Natural killer cell treated with Interleukin-12 subunit alpha and Interleukin-12 subunit beta and Interleukin-15 and Interleukin-18, amount 100 ng/mL, for 72 hours (primary cell): Measurements from ENCODE around the gene BRD1. TPM values are rescaled to one million over a fixed set of nuclear protein-coding genes. Genes with fewer than 3 reads are reported as not detected.

Experiments used
- ATAC-seq, 2 donors: fragments of 150-1000 bp; cut with Tn5 transposase in 1 of 2; sonication (Bioruptor Pico), chemical (Tn5 transposase) in 1 of 2; 2 replicates each; pipeline ENCODE4 v1.10.0; 2021
- DNase-seq: peaks from one replicate; pipeline ENCODE4 v3.0.0; 2022; ENCODE audit warnings: low spot score
- H3K27ac Mint-ChIP-seq, 2 donors: 1 replicate in 1 of 2; 2 replicates in 1 of 2; pipeline ENCODE4 v1.8.0; 2022; ENCODE audit warnings: mixed read lengths in 2 of 2, mild to moderate bottlenecking in 1 of 2, moderate library complexity in 1 of 2
- H3K27me3 Mint-ChIP-seq, 2 donors: 1 replicate in 1 of 2; 2 replicates in 1 of 2; pipeline ENCODE4 v1.8.0; 2022; ENCODE audit warnings: mixed read lengths in 2 of 2
- H3K36me3 Mint-ChIP-seq: one replicate; pipeline ENCODE4 v1.8.0; 2022; ENCODE audit warnings: mixed read lengths
- H3K4me1 Mint-ChIP-seq, 2 donors: 1 replicate in 1 of 2; 2 replicates in 1 of 2; pipeline ENCODE4 v1.8.0; 2022; ENCODE audit warnings: low read depth in 2 of 2, mixed read lengths in 2 of 2, mild to moderate bottlenecking in 1 of 2
- H3K4me3 Mint-ChIP-seq: one replicate; pipeline ENCODE4 v1.8.0; 2022; ENCODE audit warnings: mixed read lengths
- H3K9me3 Mint-ChIP-seq: 2 replicates; pipeline ENCODE4 v1.8.0; 2022; ENCODE audit warnings: mixed read lengths
- total RNA-seq, 2 donors: library from RNA; stranded (reverse); gene quantifications; one replicate each; pipeline ENCODE4 v1.2.3, GENCODE V29; 2022

BRD1 gene
- total RNA-seq, 2 donors from 2014 or later, result 31.2 to 59.5 TPM

DNA sequence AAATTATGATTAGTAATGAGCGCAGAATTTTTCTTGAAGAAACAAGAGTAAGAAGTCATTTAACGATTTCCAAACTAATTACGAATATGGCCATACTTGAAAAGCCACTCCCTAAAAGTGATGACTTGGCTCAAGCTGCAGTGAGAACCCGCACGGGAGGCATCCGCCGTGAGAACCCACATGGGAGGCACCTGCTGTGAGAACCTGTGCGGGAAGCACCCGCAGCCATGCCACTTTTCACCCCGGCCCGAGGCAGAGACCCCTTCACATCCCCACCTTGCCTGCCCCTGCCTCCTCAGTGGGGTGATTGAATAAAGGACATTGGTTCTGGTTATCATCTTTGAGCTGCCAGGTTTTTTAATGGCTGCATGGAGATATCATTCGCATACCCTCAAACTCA lies 89.7 kb downstream of the BRD1 start:
- DNase-seq (no peak), ATAC-seq (no peak)
- Mint-ChIP-seq H3K4me3 (no peak overlapping the region), H3K27me3 (peaks cover 39 to 57% of the 10 kb centered on the region in 2 donors), H3K27ac (no peak overlapping the region), H3K9me3 (no peaks in the 10 kb centered on the region), H3K4me1 (peaks cover 0 to 13% of the 10 kb centered on the region in 2 donors), H3K36me3 (peaks cover 3% of the 10 kb centered on the region)

DNA sequence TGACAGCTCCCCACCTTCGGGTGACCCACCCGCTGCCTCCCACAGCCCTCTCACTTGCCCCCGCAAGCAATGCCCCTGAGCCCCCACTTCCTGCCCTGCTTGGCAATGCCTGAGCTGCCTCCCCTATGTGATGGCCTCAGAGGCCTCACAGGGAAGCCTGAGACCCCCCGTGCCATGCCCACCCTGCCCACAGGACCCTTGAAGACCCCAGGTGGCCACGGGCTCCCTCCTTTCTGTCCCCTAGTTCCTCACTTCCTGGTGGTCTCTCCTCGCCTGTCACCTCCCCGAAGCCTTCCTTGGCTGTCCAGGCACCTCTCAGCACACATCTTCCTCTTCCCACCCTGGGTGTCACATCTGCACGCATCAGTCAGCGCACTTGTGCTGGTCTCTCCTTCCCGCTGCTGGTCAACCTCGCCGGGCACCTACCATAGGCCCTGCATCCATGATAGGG lies 90.5 kb downstream of the BRD1 start:
- Mint-ChIP-seq H3K9me3 (no peaks in the 10 kb centered on the region), H3K4me1 (peaks cover 0 to 14% of the 10 kb centered on the region in 2 donors), H3K4me3 (no peak overlapping the region), H3K27ac (no peak overlapping the region), H3K36me3 (peaks cover 6% of the 10 kb centered on the region), H3K27me3 (peaks cover 36 to 52% of the 10 kb centered on the region in 2 donors)
- no peak for ATAC-seq
- DNase-seq, result no peak

DNA sequence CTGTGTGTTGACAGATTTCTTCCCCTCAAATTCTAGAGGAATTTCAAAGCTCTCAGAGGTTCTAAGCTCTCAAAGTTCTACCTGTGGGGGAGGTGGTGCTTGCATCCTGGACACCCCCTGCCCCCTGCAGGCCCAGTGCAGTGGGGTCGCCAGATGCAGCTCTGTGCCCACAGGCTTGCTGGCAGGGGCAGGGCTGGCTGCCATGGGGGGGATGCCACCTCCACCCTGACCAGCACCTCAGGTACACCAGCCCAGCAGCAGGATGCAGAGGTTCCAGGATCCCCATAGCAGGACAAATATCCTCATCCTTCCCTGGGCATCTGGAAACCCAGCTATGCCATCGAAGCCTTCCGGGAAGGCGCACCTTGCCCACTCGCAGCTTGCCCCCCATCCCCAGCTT lies 91.1 kb downstream of the BRD1 start:
- no peak overlapping the region for H3K4me3 Mint-ChIP-seq
- H3K27me3 Mint-ChIP-seq, result peaks cover 35 to 46% of the 10 kb centered on the region in 2 donors
- H3K36me3 Mint-ChIP-seq, result peaks cover 6% of the 10 kb centered on the region

DNA sequence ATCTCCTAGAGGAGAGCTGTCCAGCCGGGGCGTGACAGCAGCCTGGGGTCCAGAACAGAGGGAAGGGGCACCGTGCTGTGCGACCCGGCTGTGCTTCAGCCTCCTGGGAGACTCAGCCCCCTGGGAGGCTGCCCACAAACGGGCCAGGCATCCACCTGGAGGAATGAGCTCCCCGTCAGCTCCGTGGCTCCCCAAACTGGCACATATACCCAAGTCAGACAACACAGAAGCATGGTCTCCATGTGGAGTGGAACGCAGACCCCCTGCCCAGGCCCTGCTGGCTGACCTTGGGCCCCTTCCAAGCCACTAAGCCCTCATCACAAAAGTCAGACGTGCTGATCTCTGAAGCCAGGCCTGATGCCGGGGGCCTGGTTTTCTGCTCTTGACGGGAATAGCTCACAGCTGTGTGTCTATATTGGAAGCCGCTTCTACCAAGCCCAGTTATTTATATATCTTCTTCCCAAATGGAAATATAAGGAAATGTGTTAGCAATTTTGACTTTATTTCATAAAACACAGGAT lies 91.7 kb downstream of the BRD1 start:
- Mint-ChIP-seq H3K27me3 (peaks cover 33 to 44% of the 10 kb centered on the region in 2 donors), H3K9me3 (no peaks in the 10 kb centered on the region), H3K4me3 (no peak overlapping the region), H3K27ac (no peak overlapping the region), H3K4me1 (peaks cover 0 to 14% of the 10 kb centered on the region in 2 donors), H3K36me3 (peaks cover 6% of the 10 kb centered on the region)
- ATAC-seq (no peak), DNase-seq (no peak)

More for the DNA sequence above, 91.1 kb downstream of the BRD1 start:
- no peak overlapping the region for H3K27ac Mint-ChIP-seq
- H3K4me1 Mint-ChIP-seq, result peaks cover 0 to 14% of the 10 kb centered on the region in 2 donors
- H3K9me3 Mint-ChIP-seq, result no peaks in the 10 kb centered on the region
- ATAC-seq (no peak), DNase-seq (no peak)

DNA sequence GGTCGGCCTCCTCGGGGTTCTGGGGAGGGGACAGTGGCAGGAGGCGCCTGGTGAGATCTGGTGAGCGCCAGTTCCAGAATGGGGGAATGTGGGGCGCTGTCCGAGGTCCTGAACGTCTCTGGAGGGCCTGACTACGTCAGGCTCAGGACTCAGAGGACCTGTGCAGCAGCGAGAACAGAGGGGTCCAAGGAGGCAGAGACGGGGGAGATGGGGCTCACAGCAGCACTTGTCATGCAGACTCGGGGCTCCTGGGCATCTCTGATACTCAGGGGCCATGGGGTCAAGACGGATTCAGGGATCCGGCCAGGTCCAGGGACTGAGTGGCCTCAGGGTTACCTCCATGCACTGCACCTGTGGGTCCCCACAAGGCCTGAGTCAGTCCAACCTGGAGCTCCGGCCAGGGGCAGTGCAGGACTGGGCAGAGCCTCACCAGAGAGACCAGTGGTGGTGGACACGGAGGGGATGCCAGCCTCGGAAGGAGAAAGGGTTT lies 92.2 kb downstream of the BRD1 start:
- Mint-ChIP-seq H3K27ac (no peak overlapping the region), H3K36me3 (peaks cover 6% of the 10 kb centered on the region), H3K4me1 (peaks cover 0 to 14% of the 10 kb centered on the region in 2 donors), H3K27me3 (peaks cover 33 to 46% of the 10 kb centered on the region in 2 donors), H3K4me3 (no peak overlapping the region), H3K9me3 (no peaks in the 10 kb centered on the region)
- DNase-seq (no peak), ATAC-seq (no peak)

DNA sequence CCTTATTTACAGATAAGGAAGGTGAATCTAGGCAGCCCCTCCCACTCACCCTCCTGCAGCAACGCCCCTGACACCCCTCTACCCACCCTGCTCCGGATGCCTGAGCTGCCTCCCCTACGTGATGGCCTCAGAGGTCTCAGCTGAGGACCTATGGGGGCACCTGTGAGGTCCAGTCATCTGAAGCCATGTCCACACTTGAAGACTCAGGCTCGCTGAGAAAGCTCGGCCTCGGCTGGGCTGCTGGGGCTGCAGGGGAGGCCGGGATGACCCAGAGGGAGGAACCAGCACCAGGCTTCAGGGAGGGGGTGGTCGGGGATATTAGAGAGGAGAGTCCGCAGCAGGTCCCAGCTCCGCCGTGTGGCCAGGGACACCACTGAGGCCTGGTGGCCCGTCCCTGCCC lies 92.8 kb downstream of the BRD1 start:
- H3K4me3 Mint-ChIP-seq, result no peak overlapping the region
- H3K27me3 Mint-ChIP-seq, result peaks cover 34 to 48% of the 10 kb centered on the region in 2 donors

DNA sequence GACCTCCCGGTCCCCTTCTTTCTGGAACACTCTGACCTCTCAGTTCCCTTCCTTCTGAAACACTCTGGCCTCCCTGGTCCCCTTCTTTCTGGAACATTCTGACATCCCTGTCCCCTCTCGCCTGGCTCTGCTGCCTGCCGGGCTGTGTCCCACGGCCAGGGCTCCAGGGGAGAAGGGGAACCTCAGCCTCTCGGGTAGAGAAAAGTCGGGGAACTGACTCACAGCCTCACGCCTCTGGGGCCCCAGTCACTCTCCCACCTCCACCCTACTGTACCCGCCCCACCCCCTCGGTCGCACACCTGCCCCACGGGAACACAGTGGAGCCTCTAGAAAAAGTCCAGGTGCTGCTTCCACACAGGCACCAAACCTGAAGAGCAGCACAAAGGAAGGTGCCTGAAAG lies 93.3 kb downstream of the BRD1 start:
- H3K27ac Mint-ChIP-seq, result no peak overlapping the region
- no peak overlapping the region for H3K4me3 Mint-ChIP-seq
- peaks cover 0 to 14% of the 10 kb centered on the region in 2 donors for H3K4me1 Mint-ChIP-seq
- peaks cover 6% of the 10 kb centered on the region for H3K36me3 Mint-ChIP-seq
- ATAC-seq (no peak), DNase-seq (no peak)
- H3K9me3 Mint-ChIP-seq, result no peaks in the 10 kb centered on the region
- peaks cover 32 to 43% of the 10 kb centered on the region in 2 donors for H3K27me3 Mint-ChIP-seq

More for the DNA sequence above, 92.8 kb downstream of the BRD1 start:
- Mint-ChIP-seq H3K27ac (no peak overlapping the region), H3K36me3 (peaks cover 6% of the 10 kb centered on the region), H3K4me1 (peaks cover 0 to 14% of the 10 kb centered on the region in 2 donors), H3K9me3 (no peaks in the 10 kb centered on the region)
- no peak for DNase-seq
- ATAC-seq, result no peak

DNA sequence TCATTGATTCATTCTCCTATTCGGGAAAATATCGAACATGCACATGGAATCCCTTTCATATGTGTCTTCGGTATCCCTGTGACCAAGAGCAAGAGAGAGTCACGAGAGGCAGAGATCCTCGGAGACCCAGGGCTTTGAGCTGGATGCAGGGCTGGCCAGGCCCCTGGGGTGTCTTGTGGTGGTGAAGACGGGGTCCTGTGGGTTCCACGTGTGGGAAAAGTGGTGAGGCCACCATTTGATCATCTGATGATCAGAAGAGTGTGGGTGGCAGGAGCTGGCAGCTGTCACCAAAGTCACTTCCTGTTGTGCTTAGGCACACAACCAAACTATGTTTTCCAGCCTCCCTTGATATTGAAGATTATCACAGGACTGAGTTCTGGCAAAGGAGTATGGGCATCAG lies 94.0 kb downstream of the BRD1 start:
- Mint-ChIP-seq H3K4me1 (peaks cover 0 to 14% of the 10 kb centered on the region in 2 donors), H3K4me3 (no peak overlapping the region), H3K36me3 (peaks cover 6% of the 10 kb centered on the region), H3K9me3 (no peaks in the 10 kb centered on the region), H3K27me3 (peaks cover 33 to 39% of the 10 kb centered on the region in 2 donors), H3K27ac (no peak overlapping the region)
- no peak for DNase-seq
- no peak for ATAC-seq

DNA sequence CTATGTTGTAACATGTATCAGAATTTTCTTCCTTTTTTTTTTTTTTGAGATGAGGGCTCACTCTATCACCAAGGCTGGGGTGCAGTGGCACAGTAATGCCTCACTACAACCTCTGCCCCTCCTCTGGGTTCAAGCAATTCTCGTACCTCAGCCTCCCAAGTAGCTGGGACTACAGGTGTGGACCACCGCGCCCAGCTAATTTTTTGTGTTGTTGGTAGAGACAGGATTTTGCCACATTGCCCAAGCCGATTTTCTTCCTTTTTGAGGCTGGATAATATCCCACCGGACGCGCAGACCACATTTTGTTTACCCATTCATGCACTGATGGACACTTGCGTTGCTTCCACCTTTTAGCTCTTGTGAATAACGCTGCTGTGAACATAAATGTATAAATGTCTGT lies 97.0 kb downstream of the BRD1 start:
- no peak overlapping the region for H3K4me3 Mint-ChIP-seq
- no peaks in the 10 kb centered on the region for H3K9me3 Mint-ChIP-seq
- H3K36me3 Mint-ChIP-seq, result peaks cover 6% of the 10 kb centered on the region
- H3K27ac Mint-ChIP-seq, result no peak overlapping the region
- H3K27me3 Mint-ChIP-seq, result peaks cover 22 to 43% of the 10 kb centered on the region in 2 donors
- peaks cover 0 to 14% of the 10 kb centered on the region in 2 donors for H3K4me1 Mint-ChIP-seq
- ATAC-seq (no peak), DNase-seq (no peak)

DNA sequence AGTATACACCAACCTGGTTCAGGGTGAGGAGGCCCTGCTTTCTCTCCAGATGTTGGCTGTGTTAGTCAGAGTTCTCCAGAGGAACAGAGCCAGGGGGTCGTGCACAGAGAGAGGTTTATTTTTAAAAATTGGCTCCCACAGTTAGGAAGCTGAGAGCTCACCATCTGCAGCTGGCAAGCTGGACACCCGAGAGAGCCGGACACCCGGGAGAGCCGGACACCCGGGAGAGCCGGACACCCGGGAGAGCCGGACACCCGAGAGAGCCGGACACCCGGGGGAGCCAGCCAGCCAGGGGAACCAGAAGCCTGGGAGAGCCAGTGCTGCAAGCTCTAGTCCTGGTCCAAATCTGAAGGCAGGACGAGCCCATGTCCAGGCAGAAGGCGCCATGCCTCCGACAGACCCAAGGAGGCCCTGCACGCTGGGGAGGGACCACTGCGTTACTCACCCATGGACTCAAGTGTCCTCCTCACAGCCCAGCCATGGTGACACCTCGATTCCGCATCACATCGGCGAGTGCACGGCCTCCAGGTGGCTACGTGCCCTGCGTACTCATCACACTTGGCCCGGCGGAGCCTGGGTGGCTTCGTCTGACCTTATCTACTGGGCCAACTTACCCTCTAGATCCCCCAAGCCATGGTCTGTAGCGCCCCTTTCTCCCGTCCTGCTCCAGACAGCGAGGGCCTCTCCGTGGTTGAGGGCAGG lies 99.0 kb downstream of the BRD1 start:
- peaks cover 5 to 12% of the 10 kb centered on the region in 2 donors for H3K4me1 Mint-ChIP-seq
- no peak overlapping the region for H3K4me3 Mint-ChIP-seq
- H3K36me3 Mint-ChIP-seq, result peaks cover 6% of the 10 kb centered on the region
- no peaks in the 10 kb centered on the region for H3K9me3 Mint-ChIP-seq
- peaks cover 28 to 44% of the 10 kb centered on the region in 2 donors for H3K27me3 Mint-ChIP-seq
- DNase-seq (no peak), ATAC-seq (no peak)
- H3K27ac Mint-ChIP-seq, result no peak overlapping the region

DNA sequence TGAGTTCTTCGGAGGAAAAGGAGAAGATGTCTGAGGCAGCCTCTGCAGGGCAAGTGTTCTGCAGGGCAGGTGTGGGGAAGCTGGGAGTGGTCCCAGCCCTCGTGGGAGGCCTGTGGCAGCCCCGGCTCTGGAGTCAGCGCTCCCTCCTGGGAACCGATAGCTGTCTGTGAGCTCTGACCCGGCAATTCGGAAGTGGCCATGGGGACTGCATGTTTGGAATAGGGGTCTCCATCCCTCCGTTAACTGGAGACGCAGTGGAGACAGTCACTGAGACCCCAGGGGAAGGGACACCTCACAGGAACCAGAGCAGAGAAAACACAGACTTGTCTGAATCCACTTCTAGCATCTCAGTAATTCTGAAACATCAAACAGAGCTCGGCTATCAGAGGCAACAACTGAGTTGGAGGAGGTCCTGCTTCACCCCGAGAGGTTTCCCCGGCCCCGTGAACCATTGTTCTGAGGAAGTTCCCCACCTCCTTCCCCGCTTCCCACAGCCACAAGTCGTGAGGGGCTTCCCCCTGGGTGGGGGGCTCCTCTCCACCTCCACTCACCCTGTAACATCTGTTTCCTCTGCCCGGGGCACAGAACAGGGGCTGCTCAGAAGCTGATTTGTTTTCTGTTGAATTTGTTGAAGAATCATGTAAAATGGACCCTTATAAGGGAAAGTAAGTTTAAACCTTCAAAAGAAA lies 99.6 kb downstream of the BRD1 start:
- Mint-ChIP-seq H3K4me3 (no peak overlapping the region), H3K4me1 (peaks cover 5% of the 10 kb centered on the region in 2 donors), H3K27ac (no peak overlapping the region), H3K27me3 (peaks cover 25 to 40% of the 10 kb centered on the region in 2 donors), H3K9me3 (no peaks in the 10 kb centered on the region), H3K36me3 (peaks cover 3% of the 10 kb centered on the region)
- DNase-seq (no peak), ATAC-seq (no peak)

DNA sequence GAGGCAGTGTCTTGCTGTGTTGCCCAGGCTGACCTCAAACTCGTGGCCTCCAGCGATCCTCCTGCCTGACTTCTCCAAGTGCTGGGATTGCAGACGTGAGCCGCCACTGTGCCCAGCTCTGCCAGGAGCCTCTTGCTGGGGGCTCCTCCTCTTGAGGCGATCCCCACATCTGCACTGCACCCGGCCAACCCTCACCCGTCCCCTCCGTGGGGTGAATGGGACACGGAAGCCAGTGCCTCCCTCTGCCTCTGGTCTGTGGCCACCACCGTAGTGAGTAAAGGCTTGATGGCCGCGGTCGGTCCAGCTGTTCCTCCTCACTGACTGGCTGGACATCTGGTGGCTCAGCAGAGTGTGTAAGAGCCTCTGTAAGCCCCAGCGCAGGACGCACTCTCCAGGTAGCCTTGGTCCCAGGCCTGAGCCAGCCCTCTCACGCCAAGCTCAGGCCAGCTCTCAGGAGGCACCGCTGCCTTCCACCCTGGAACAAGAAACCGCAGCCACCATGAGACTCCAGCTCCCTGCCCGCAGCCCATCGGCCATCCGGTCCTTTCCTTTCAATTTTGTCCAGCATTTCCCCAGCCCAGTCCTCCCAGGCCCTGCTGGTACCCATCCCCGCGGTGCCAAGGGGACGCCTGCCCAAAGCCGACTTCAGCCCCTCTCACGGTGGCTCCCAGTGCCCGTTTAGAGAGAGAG lies 100.3 kb downstream of the BRD1 start:
- ATAC-seq (no peak), DNase-seq (no peak)
- Mint-ChIP-seq H3K27ac (no peak overlapping the region), H3K36me3 (no peaks in the 10 kb centered on the region), H3K27me3 (peaks cover 21 to 39% of the 10 kb centered on the region in 2 donors), H3K9me3 (no peaks in the 10 kb centered on the region), H3K4me3 (no peak overlapping the region), H3K4me1 (peaks cover 4 to 5% of the 10 kb centered on the region in 2 donors)

DNA sequence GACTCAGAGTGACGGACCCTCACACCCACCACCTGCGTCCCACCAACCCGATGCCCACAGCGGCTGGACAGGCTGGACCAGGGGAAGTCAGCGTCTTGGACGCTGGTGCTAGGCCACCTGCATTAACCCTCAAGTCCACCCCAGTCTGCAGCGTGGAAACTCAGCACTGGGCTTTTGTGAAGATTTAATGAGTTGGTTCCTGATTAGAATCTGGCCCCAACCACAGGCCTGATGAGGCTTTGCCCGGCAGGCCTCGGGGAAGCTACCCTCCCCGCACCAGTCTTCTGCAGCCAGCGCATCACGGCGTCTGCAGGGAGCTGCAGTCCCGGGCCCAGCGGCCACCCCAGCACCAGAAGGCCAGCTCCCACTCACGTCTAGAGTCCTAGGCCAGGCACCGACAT lies 101.0 kb downstream of the BRD1 start:
- Mint-ChIP-seq H3K4me1 (peaks cover 4 to 5% of the 10 kb centered on the region in 2 donors), H3K4me3 (no peak overlapping the region), H3K27ac (no peak overlapping the region), H3K36me3 (no peaks in the 10 kb centered on the region), H3K9me3 (no peaks in the 10 kb centered on the region), H3K27me3 (peaks cover 21 to 34% of the 10 kb centered on the region in 2 donors)
- no peak for ATAC-seq
- no peak for DNase-seq
